ENCODE data around the gene SLC39A9. TPM values are rescaled to one million over a fixed set of nuclear protein-coding genes. Genes with fewer than 3 reads are reported as not detected.
"Not testable (repeated sequence)": the region's sequence is repeated elsewhere in the genome, so short reads cannot be mapped to it uniquely, and the experiment has no call there.

The SLC39A9 gene
- polyA plus RNA-seq, 1 donor: 27.7 TPM

DNA sequence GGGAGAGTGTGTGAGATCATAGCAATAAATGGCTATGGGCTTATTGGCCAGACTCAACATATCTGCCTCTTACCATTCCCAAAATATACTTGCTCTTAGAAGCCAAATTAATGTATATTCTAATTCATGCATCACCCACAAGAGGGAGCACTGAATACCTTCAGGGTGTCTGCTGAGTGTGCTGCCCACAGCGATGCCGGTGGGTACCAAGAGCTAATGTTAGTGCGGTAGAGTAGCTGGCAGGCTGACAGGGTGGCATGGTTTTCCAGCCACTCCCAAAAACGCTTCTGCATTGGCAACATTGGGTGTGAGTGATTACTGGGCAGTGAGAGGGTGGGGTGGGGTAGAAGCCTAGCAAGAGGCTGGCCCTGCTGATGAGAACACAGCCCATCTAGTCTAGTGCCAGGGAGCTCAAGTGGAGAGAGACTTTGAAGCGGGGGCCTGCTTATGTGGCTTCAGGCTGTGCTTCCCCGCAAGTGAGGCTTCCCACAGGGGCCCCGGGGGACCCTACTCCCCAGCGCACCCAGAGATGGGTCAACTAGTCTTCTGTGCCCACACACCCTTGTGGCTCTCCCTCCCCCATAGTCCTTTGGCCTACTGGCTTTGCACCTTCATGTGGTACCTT is 76.8 kb downstream of the SLC39A9 start:
- DNase-seq (ENCODE audit: low read depth): no peak

DNA sequence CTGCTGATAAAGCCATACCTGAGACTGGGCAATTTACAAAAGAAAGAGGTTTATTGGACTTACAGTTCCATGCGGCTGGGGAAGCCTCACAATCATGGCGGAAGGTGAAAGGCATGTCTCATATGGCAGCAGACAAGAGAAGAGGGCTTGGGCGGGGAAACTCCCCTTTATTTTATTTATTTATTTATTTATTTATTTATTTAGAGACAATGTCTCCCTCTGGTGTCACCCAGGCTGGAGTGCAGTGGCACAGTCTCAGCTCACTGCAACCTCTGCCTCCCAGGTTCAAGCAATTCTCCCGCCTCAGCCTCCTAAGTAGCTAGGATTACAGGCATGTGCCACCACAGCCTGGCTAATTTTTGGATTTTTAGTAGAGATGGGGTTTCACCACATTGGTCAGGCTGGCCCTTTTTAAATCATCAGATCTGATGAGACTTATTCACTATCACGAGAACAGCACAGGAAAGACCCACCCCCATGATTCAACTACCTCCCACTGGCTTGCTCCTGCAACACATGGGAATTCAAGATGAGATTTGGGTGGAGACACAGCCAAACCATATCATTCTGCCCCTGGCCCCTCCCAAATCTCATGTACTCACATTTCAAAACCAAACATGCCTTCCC is 78.4 kb downstream of the SLC39A9 start:
- DNase-seq (ENCODE audit: low read depth): not testable (repeated sequence)

DNA sequence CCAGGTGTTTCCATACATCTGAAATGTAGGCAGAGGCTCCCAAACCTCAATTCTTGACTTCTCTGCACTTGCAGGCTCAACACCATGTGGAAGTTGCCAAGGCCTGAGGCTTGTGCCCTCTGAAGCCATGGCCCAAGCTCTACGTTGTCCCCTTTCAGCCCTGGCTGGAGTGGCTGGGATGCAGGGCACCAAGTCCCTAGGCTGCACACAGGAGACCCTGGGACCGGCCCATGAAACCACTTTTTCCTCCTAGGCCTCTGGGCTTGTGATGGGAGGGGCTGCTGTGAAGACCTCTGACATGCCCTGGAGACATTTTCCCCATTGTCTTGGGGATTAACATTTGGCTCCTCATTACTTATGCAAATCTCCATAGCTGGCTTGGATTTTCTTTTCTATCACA is 79.6 kb downstream of the SLC39A9 start:
- DNase-seq (ENCODE audit: low read depth): not testable (repeated sequence)

DNA sequence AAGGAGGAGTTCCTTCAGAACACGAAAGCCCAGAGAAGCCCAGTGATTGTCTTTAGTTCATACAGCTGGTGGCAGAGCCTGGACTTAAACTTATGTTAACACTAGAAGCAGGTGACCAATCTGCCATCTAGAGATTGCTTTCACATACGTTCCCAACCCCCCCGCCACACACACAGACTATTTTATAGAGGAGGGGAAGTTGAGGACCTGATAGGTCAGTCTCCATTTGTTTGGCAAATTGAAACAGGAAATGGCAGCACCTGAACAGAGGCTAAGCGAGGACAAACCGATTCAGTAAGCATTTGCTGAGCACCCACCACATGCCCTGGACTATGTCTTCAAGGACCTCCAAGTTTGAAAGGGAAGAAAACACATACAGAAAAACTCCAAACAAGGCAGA is 81.2 kb downstream of the SLC39A9 start:
- DNase-seq (ENCODE audit: low read depth): no peak

DNA sequence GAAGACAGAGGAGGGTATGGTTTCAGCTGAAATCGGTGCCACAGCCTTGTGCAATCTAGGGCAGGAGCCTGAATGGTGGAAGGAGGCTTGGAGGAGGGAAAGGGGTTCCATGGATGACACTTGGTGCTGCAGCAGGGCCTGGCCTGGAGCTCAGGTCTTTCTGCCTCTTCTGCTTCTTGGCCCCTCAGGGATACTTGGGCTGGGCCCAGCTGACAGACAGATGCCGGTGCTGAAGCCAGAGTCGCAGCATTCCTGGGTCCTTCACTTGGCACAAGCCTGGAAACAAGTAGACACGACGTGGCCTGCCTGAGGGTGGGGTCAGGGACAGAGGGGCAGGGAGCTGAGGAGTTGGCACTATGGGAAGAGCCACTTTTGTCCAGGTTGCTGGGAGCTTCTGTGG is 81.6 kb downstream of the SLC39A9 start:
- no peak for DNase-seq (ENCODE audit: low read depth)

DNA sequence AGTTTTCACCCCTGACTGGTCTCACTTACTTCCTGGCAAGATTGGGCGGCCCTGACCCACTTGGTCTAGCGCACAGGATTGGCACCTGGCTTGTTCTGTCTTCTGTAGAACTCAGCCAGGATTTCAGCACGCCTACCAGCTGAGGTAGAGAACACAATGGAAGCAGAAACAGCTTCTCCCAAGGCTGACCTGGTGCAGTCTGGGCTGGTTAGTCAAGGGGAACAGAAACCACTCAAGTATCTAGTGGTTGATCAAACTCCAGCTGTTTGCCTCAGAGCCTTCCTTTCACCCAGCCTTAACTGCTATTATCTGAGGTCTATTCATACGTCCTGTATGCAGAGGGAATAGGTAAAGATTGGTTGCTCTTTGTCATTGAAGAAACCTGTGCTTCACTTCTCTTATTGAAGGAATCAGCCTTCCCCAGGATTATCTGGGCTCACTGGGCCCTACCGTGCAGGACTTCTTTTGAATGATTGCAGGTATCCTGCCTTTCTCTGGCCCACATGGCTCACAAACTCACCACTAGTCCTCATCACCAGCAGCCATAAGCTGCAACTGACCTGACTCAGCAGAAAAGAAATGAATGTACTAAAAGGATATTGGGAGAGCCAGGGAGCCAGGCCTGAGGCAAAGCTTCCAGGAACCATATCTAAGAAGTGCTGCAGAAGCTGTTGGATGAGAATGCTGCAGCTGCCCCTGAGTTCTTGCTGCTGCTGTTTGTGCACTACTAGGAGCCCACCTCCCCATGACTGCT is 83.5 kb downstream of the SLC39A9 start:
- no peak for DNase-seq (ENCODE audit: low read depth)

DNA sequence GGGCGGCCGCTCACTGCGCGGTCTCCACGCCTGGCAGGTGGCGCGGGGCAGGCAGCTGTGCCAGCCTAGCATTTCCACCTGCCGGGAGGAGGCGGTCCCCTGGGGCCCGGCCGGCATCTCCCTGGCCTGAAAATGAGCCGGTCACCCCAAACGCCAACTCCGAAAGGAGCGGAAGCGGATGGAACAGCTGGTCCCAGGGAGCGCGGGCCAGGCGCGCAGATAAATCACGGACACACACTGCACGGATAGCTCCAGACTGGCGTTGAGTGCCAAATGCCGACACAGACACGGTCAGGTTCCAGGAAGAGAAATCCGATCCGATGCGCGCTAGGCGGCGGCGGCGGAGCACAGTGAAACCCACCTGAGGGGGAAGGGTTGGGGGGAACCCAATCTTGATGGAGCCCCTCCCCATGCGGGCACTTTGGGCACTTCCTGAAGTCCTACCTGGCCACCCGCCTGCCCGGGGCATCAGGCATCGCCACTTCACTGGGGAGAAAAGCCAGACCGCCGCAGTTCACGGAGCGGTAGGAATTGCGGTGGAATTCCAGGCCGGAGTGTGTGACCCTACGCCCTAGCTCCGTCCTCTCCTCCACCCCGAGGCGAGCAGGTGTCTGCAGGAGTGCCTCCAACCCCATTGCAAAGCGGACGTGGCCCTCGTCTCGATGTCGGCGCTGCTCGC is 85.4 kb downstream of the SLC39A9 start:
- DNase-seq (ENCODE audit: low read depth): no peak

DNA sequence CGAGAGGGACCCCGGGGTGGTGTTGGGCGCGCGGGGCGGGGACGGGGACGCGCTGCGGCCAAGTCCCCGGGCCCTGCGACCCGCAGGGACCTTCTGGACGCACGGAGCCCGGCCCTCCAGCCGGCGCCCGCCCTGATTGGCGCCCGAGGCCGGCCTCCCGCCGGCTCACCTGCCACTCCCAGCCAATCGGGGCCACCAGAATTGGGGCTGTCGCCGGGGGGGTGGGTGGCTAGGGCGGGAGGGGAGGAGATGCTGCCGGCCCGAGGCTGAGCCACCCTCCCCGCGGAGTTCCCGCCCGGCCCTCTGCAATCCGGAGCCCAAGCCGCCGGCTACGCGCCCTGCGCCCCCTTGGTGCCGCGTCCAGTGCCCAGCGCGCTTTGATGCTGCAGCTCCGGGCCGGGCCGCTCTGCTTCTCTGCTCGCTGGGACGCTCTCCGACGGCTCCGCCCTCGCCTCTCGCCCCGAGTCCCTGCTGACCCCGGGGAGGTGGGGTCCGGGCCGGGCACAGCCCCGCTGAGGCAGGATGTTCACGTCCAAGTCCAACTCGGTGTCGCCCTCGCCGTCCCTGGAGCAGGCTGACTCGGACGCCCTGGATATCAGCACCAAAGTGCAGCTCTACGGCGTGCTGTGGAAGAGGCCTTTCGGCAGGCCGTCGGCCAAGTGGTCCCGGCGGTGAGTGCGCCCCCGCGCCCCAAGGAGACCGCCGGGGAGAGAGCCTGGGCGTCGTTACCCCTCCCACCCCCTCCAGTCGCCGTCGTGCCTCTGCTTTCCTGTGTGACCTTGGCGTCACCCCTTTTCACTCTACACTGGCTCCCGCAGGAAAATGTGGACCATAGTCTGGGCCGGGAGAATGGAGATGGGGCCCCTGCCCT is 86.2 kb downstream of the SLC39A9 start, which contains the start of gene PLEKHD1:
TSS of gene PLEKHD1 (plus strand) at position 285 of the 871 bp plus-strand sequence. CDS start at position 523, 238 bp downstream.
- no peak for DNase-seq (ENCODE audit: low read depth)

DNA sequence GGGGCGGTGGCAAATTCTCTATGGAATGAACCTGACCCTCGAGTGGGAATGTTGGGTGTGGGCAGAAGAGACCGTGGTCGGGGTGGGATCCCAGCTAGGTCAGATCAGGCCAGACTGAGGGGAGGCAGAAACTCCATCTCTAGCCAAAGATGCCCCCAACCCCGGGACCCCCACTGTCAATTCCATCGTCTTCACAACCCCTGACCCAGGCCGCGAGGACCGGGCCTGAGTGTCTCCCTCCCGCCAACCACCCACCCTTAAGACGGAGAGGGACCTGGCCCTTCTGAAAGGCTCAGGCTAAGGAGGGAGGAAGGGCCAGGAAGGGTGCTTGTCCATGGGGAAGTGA is 86.8 kb downstream of the SLC39A9 start:
- no peak for DNase-seq (ENCODE audit: low read depth)

DNA sequence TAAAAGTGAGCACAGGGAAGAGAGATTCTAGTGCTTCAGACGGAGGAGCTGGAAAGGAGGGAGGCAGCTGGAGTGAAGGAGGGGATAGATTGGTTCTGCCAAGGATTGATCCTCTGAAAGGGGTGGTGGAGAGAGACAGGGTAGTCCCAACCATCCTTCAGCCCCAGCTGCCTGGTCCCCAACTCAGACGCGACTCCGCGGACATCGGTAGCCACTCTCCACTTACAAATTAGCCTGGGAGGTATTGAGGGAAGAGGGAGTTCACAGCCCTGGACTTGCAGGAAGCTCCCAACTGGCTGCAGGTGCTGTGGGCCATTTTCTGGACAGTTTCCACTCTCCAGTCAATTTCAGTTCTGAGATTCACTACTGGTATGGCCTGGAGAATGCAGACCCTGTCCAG is 87.2 kb downstream of the SLC39A9 start:
- DNase-seq (ENCODE audit: low read depth): no peak

DNA sequence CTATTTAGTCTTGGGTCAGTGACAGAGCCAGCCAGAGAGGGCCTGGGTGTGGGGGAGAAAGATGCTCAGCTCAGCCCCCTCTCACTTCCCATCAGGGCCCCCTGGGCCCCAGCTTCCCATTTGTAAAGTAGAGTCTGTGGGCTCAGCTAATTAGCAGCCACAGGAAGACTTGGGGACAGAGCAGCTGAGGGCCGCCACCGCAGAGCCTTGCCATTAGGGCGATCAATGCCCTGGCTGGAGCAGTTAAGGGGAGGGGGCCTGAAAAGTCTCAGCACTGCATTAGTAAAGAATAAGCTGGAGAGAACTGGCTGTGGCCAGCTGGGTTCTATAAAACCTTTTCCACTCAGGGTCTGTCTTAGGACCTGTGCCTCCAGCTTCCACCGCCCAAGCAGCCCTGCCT is 88.7 kb downstream of the SLC39A9 start:
- DNase-seq (ENCODE audit: low read depth): no peak

DNA sequence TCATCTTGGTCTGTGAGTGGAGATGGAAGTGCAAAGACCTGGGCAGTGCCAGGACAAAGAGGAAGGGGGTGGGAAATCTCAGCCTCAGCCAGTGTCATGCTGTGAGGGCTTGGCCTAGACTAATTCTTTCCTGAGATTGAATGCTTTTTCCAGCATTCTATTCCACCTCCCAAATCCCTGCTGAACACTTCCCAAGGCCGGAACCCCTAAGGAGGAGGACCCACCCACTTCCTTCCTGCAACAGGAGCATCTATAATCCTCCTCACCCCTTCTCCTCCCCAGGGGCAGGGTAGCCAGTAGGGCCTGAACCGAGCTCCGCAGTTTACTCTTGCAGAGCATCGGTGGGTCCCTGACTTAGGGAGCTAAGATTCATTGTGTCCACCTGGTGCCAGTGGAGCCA is 89.3 kb downstream of the SLC39A9 start:
- no peak for DNase-seq (ENCODE audit: low read depth)

DNA sequence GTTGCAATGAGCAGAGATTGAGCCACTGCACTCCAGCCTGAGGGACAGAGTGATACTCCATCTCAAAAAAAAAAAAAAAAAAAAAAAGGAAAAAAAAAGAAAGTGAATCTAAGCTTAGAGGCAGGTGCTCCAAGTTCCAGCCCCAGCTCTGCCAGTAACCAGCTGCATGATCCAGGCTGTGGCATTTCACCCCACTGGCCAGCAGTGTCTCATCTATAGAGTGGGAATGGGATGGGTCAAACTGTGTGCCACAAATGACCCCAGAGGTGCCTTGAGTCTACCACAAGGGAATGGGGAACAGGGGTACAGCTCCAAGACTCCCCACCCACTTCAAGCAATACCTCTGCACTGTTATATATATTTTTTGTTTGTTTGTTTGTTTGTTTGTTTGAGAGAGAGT is 91.0 kb downstream of the SLC39A9 start:
- DNase-seq (ENCODE audit: low read depth): no peak

DNA sequence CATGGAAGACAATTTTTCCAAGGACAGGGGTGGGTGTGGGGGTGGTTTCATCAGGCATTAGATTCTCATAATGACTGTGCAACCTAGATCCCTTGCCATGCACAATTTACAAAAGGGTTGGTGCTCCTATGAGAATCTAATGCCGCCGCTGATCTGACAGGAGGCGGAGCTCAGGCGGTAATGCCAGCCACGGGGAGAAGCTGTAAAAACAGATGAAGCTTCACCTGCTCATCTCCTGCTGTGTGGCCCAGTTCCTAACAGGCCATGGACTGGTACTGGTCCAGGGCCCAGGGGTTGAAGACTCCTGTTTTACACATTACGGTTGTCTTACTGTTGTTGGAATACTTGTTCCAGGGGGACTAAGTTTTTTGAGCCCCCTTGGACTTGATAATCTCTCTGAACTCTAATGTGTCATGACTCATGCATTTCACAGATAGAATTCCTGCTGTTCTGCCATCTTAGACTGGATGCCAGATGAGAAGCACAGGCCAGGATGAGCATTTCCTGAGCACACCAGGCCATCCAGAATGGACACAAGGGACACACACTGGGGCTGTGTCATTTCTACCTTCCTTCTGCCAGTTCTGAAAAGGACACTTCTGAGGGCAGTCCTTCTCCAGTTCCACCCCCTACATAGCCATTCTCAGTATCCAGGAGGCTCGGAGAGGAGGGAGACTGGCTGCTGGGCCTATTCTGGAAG is 91.9 kb downstream of the SLC39A9 start:
- DNase-seq (ENCODE audit: low read depth): no peak

DNA sequence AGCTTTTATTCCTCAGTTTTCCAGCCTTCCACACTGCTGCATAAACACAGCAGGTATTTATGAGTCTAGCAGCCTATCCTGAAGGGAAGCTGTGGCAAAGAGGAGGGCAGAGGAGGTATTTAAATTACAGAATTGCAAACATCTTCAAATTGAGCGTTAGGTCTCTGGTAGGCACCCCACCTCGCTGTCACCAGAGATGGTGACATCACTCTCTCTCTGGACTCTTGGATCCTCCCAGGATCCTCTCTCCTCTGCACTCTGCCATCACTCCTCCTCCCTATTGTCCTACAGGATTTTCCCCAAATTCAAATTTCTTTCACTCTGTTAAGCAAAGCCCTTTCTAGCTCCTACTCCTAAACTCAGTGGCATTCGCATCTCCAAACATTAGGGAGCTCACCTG is 92.7 kb downstream of the SLC39A9 start:
- DNase-seq (ENCODE audit: low read depth): no peak

DNA sequence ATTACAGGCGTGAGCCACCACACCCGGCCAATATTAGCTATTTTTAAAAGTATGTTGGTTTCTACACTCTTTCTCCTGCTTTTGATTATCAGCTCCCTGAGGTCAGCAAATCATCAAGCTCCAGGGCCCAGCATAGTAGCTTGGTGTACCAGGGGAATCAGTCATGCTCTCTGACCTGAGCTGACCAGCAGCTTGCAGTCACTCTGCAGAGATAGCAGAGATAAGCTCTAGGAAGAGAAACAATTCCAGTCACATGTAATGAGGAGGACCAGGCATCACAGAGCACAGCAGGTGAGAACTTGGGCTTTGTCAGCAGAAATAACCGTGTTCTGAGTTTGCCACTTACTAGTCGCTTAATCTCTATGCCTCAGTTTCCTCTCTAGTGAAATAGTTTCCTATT is 94.5 kb downstream of the SLC39A9 start:
- DNase-seq (ENCODE audit: low read depth): no peak

DNA sequence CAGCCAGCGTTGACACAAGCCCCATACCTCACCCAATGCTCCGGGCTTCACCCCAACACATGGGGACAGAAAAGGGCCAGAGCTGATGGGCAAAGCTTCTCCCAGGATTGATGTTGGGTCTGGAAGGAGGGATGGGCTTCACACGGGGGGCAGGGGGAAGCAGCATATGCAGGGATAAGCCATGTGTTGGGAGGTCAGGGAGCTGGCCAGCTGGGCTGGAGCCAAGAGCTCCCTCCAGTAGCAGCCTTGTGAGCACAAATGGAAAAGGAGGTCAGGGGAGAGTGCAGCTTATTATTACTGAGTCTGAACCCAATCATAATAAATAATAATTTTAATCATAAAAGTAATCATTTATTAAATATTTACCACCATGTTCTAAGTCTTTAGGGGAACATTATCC is 95.3 kb downstream of the SLC39A9 start:
- DNase-seq (ENCODE audit: low read depth): no peak

DNA sequence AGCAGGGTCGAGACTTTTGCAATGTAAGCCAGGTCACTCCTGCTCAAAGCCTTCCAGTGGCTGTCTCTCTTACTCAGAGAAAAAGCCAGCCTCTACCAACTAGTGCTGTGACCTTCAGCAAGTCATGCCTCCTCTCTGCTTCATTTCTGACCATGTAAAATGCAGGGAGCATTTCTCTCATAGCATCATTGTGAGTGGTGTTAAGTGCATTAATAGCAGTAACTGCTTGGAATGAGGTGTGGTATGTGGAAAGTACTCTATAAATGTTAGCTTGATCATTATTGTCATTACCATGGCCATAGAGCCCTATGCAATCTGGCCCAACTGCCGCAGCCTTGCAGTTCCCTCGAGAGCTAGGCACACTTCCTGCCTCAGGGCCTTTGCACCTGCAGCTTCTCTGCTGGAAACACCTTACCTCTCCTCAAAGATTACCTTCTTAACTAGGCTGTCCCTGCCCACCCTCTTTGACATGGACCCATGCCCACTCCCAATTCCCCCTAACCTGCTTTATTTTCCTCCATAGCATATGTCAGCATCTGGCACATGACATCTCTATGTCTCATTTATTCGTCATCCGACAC is 96.9 kb downstream of the SLC39A9 start:
- DNase-seq (ENCODE audit: low read depth): no peak

DNA sequence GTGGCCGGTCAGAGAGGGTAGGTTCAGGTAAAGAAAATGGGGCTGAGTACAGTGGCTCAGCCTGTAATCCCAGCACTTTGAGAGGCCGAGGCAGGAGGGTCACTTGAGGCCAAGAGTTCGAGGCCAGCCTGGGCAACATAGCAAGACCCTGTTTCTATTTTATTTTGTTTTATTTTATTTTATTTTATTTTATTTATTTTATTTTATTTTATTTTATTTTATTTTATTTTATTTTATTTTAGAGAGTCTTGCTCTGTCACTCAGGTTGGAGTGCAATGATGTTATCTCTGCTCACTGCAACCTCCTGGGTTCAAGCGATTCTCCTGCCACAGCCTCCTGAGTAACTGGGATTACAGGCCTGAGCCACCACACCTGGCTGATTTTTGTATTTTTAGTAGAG is 99.4 kb downstream of the SLC39A9 start:
- not testable (repeated sequence) for DNase-seq (ENCODE audit: low read depth)

DNA sequence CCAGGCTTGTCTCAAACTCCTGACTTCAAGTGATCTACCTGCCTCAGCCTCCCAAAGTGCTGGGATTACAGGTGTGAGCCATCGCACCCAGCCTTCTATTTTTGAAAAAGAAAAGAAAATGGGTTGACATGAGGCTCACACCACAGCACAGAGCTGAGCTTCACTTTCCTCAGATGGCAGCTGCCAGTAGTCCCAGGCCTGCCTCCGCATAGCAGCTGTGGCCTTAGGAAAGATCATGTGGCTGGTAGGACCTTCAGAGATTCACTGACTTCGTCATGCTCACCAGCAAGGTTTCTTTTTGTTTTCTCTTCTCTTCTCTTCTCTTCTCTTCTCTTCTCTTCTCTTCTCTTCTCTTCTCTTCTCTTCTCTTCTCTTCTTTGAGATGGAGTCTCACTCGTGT is 99.8 kb downstream of the SLC39A9 start:
- not testable (repeated sequence) for DNase-seq (ENCODE audit: low read depth)

DNA sequence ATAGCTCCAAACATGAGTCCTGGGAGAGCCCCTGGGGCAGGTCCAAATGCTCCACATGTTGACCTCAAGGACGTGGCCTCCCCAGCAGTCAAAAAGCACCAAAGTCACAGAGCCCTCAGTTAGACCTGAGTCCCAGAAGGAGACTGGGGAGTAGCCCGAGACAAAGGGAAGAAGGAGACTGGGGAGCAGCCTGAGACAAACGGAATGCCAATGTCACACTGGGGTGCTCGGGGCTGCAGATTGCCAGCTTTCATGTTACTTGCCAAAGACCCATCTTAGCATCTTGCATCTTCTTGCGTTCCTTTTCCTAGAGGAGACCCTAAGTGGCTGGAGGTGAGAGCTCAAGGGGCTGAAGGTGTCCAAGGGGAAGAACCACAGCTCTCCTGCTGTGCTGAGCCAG is 100.9 kb downstream of the SLC39A9 start:
- no peak for DNase-seq (ENCODE audit: low read depth)

Data from forelimb muscle (tissue), 1 donor.